SK-N-SH (cell line): Measurements from ENCODE around the gene TMEM134. TPM values are rescaled to one million over a fixed set of nuclear protein-coding genes. Genes with fewer than 3 reads are reported as not detected.

ENCODE experiments used
- CTCF ChIA-PET: fragments of 300-600, 350-600 bp; formaldehyde crosslinking; extraction: SDS; loops from one replicate; lab custom pipeline; 2021; lab: Yijun Ruan, JAX
- POLR2A ChIA-PET: fragments of 350-600 bp; sonication (Branson Sonifier 250); formaldehyde crosslinking; extraction: SDS; loops from one replicate; lab custom pipeline; 2020; ENCODE audit warnings: antibody characterized with exemption, inconsistent platforms; lab: Yijun Ruan, JAX
- DNase-seq: peaks from one replicate; pipeline ENCODE4 v3.0.0; 2012
- H2AFZ ChIP-seq: fragments of 200-600 bp; sonication (generic); 2 replicates; pipeline ENCODE4 v1.8.1; 2016; ENCODE audit warnings: antibody characterized with exemption, mild to moderate bottlenecking, low read depth
- H3F3A ChIP-seq: fragments of 200-600 bp; sonication (generic); replicated peaks from 2 replicates; pipeline ENCODE3; 2016; ENCODE audit warnings: antibody characterized with exemption, mild to moderate bottlenecking; ENCODE audit not compliant: insufficient read depth
- H3K27ac ChIP-seq, 2 experiments: fragments of 200-500 bp in 1 of 2; fragments of 200-600 bp in 1 of 2; sonication (Bioruptor generic) in 1 of 2; sonication (generic), shearing (Covaris generic) in 1 of 2; 2 replicates each; pipeline versions ENCODE4 v1.5.1 to v1.6.1; 2014 to 2016; ENCODE audit warnings: low read depth in 2 of 2, inconsistent platforms in 1 of 2, low read length in 1 of 2, mild to moderate bottlenecking in 1 of 2, mixed read lengths in 1 of 2
- H3K27me3 ChIP-seq: fragments of 200-600 bp; sonication (generic), shearing (Covaris generic); 2 replicates; pipeline ENCODE4 v1.6.1; 2016; ENCODE audit warnings: mixed run types; ENCODE audit not compliant: insufficient read depth
- H3K36me3 ChIP-seq, 2 experiments: fragments of 200-500 bp in 1 of 2; fragments of 200-600 bp in 1 of 2; sonication (Bioruptor generic) in 1 of 2; sonication (generic) in 1 of 2; replicated peaks in 1 of 2; 2 replicates each; pipeline versions ENCODE3 to v1.5.1; 2014 to 2016; ENCODE audit warnings: low read length in 1 of 2, mild to moderate bottlenecking in 1 of 2; ENCODE audit not compliant: insufficient read depth in 2 of 2, control insufficient read depth in 1 of 2
- H3K4me1 ChIP-seq, 2 experiments: fragments of 200-500 bp in 1 of 2; fragments of 200-600 bp in 1 of 2; sonication (Bioruptor generic) in 1 of 2; sonication (generic), shearing (Covaris generic) in 1 of 2; 2 replicates each; pipeline versions ENCODE4 v1.5.1 to v1.6.1; 2014 to 2016; ENCODE audit warnings: low read depth in 1 of 2, low read length in 1 of 2, mixed run types in 1 of 2; ENCODE audit not compliant: insufficient read depth in 2 of 2, control insufficient read depth in 1 of 2
- H3K4me2 ChIP-seq: fragments of 200-600 bp; sonication (generic), shearing (Covaris generic); 2 replicates; pipeline ENCODE4 v1.6.1; 2017; ENCODE audit warnings: mixed run types
- H3K4me3 ChIP-seq, 2 experiments: fragments of 200-500 bp in 1 of 2; fragments of 200-600 bp in 1 of 2; sonication (Bioruptor generic) in 1 of 2; sonication (generic), shearing (Covaris generic) in 1 of 2; 2 replicates each; pipeline versions ENCODE4 v1.5.1 to v1.8.1; 2014 to 2016; ENCODE audit warnings: low read depth in 2 of 2, inconsistent platforms in 1 of 2, low read length in 1 of 2, mild to moderate bottlenecking in 1 of 2, mixed read lengths in 1 of 2, moderate library complexity in 1 of 2
- H3K79me2 ChIP-seq: fragments of 200-600 bp; sonication (generic); 2 replicates; pipeline ENCODE4 v1.8.1; 2017; ENCODE audit warnings: mild to moderate bottlenecking; ENCODE audit not compliant: insufficient read depth
- H3K9ac ChIP-seq: fragments of 200-600 bp; sonication (generic); 2 replicates; pipeline ENCODE4 v1.6.1; 2017; ENCODE audit warnings: mixed run types
- H3K9me2 ChIP-seq: fragments of 200-600 bp; sonication (generic); 2 replicates; pipeline ENCODE4 v1.6.1; 2017; ENCODE audit warnings: mixed run types
- H3K9me3 ChIP-seq: fragments of 200-600 bp; sonication (generic); 2 replicates; pipeline ENCODE4 v1.6.1; 2017; ENCODE audit warnings: mixed run types, mild to moderate bottlenecking, moderate library complexity
- H4K20me1 ChIP-seq: fragments of 200-600 bp; sonication (generic); 2 replicates; pipeline ENCODE4 v1.6.1; 2017; ENCODE audit warnings: mild to moderate bottlenecking, mixed run types; ENCODE audit not compliant: insufficient read depth
- CTCF ChIP-seq: fragments of 200-600 bp; sonication (generic); IDR thresholded peaks from 2 replicates; pipeline ENCODE4 v1.6.1; 2017; ENCODE audit warnings: antibody characterized with exemption, mild to moderate bottlenecking, moderate library complexity
- EZH2phosphoT487 ChIP-seq: fragments of 200-600 bp; sonication (generic); IDR thresholded peaks from 2 replicates; pipeline ENCODE4 v1.6.1; 2017; ENCODE audit warnings: low read depth, mixed run types, mild to moderate bottlenecking, antibody characterized with exemption, moderate library complexity, borderline replicate concordance
- FOXM1 ChIP-seq: IDR thresholded peaks from 2 replicates; pipeline ENCODE4 v1.4.0; 2012; ENCODE audit warnings: low read depth, mild to moderate bottlenecking
- GATA2 ChIP-seq: sonication (generic); formaldehyde crosslinking; IDR thresholded peaks from 2 replicates; pipeline ENCODE4 v1.5.0; 2020; ENCODE audit warnings: mild to moderate bottlenecking, missing genetic modification reagents
- NFIC ChIP-seq: IDR thresholded peaks from 2 replicates; pipeline ENCODE4 v1.4.0; 2012; ENCODE audit warnings: borderline replicate concordance
- PBX3 ChIP-seq: IDR thresholded peaks from 2 replicates; pipeline ENCODE4; 2012
- POLR2AphosphoS5 ChIP-seq: IDR thresholded peaks from 2 replicates; pipeline ENCODE4 v1.6.1; 2012; ENCODE audit warnings: low read depth, low read length
- SMC3 ChIP-seq: IDR thresholded peaks from 2 replicates; pipeline ENCODE4 v1.6.1; 2012; ENCODE audit warnings: low read depth, low read length, improper control_type of control experiment
- TAF1 ChIP-seq: IDR thresholded peaks from 2 replicates; pipeline ENCODE4 v1.6.1; 2012; ENCODE audit warnings: low read depth, mild to moderate bottlenecking, low read length, moderate library complexity, borderline replicate concordance
- TCF12 ChIP-seq: IDR thresholded peaks from 2 replicates; pipeline ENCODE4 v1.4.0; 2012
- YY1 ChIP-seq: IDR thresholded peaks from 2 replicates; pipeline ENCODE4 v1.4.0; 2012; ENCODE audit warnings: low read depth, mild to moderate bottlenecking
- ZBTB33 ChIP-seq: IDR thresholded peaks from 2 replicates; pipeline ENCODE4 v1.4.0; 2012; ENCODE audit warnings: low read depth, borderline replicate concordance
- WGBS: methylation state at CpG from one replicate; pipeline ENCODE4 v1.1.6; 2017; ENCODE audit warnings: low lambda C conversion rate; 5-methylcytosine and 5-hydroxymethylcytosine counted together
- polyA plus RNA-seq, 3 experiments: library from polyadenylated mRNA; depleted of rRNA; stranded (reverse); fragments of >200 nt; gene quantifications; 2 replicates each; pipeline ENCODE4 v1.2.3, GENCODE V29; 2012
- TF ChIP-seq, protein P1 (sequence below): fragments of 150-350 bp; IDR thresholded peaks from 2 replicates; pipeline ENCODE4 v1.6.1; 2016; ENCODE audit warnings: mild to moderate bottlenecking, low read depth, low read length
- TF ChIP-seq, protein P2 (sequence below): fragments of 150-350 bp; IDR thresholded peaks from 2 replicates; pipeline ENCODE4 v1.6.1; 2017; ENCODE audit warnings: antibody characterized with exemption, low read length, low read depth, borderline replicate concordance

TMEM134 gene
- polyA plus RNA-seq, 1 of the 3 experiments (the other 2 are of a cell fraction), result 132 TPM

GRCh38 chr11:67458266-67458665, 10.8 kb downstream of the TMEM134 start:
- H3K9me3 ChIP-seq, result no peaks in the 10 kb centered on the region
- POLR2A ChIA-PET, result no interaction called here
- H2AFZ ChIP-seq, result no peak overlapping the region
- H3K27ac ChIP-seq, result no peak overlapping the region
- no peaks in the 10 kb centered on the region for H3K4me1 ChIP-seq
- 93% methylated on average over 16 of the region's 19 CpGs for WGBS
- H3K9ac ChIP-seq, result no peak overlapping the region
- peaks cover 8% of the 10 kb centered on the region for H3F3A ChIP-seq
- CTCF ChIA-PET, result interaction anchor here (1.3 to 1.6 kb wide), 2 partner anchors 11 to 75 kb away, joined by 3 to 5 read pairs; partner anchors contain the start of gene TMEM134
- H3K9me2 ChIP-seq, result no peaks in the 10 kb centered on the region
- no peak overlapping the region for H3K4me3 ChIP-seq
- H3K79me2 ChIP-seq, result no peaks in the 10 kb centered on the region
- no peaks in the 10 kb centered on the region for H3K36me3 ChIP-seq
- DNase-seq, result no peak
- no peaks in the 10 kb centered on the region for H3K27me3 ChIP-seq
- H3K4me2 ChIP-seq, result no peak overlapping the region
- TF ChIP-seq CTCF (no peak), POLR2AphosphoS5 (no peak), NFIC (no peak), PBX3 (no peak), ZBTB33 (no peak), FOXM1 (no peak), GATA2 (CRISPR knock-in tag) (no peak), TCF12 (no peak), YY1 (no peak), SMC3 (no peak), EZH2phosphoT487 (no peak), TAF1 (no peak)
- TF ChIP-seq, protein P1, sequence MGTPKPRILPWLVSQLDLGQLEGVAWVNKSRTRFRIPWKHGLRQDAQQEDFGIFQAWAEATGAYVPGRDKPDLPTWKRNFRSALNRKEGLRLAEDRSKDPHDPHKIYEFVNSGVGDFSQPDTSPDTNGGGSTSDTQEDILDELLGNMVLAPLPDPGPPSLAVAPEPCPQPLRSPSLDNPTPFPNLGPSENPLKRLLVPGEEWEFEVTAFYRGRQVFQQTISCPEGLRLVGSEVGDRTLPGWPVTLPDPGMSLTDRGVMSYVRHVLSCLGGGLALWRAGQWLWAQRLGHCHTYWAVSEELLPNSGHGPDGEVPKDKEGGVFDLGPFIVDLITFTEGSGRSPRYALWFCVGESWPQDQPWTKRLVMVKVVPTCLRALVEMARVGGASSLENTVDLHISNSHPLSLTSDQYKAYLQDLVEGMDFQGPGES, result no peak
- TF ChIP-seq, protein P2, sequence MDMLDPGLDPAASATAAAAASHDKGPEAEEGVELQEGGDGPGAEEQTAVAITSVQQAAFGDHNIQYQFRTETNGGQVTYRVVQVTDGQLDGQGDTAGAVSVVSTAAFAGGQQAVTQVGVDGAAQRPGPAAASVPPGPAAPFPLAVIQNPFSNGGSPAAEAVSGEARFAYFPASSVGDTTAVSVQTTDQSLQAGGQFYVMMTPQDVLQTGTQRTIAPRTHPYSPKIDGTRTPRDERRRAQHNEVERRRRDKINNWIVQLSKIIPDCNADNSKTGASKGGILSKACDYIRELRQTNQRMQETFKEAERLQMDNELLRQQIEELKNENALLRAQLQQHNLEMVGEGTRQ, result no peak
- H4K20me1 ChIP-seq, result no peaks in the 10 kb centered on the region
